Neuronal stem cell (in vitro differentiated cells): ENCODE data around the gene KCNJ11.

ENCODE experiments used
- DNase-seq: peaks from one replicate; pipeline ENCODE4 v3.0.0-alpha.2; 2013; ENCODE audit warnings: low spot score
- H2AFZ ChIP-seq: one replicate; pipeline ENCODE4 v1.6.1; 2013; ENCODE audit warnings: mild to moderate bottlenecking, low read length, inconsistent platforms
- H2AK5ac ChIP-seq: 2 replicates; pipeline ENCODE4 v1.6.1; 2013; ENCODE audit warnings: low read depth, mild to moderate bottlenecking, inconsistent platforms, low read length, moderate library complexity, mixed read lengths
- H2BK120ac ChIP-seq: 2 replicates; pipeline ENCODE4 v1.6.1; 2013; ENCODE audit warnings: low read depth, mild to moderate bottlenecking, inconsistent platforms, low read length, moderate library complexity, mixed read lengths
- H2BK12ac ChIP-seq: one replicate; pipeline ENCODE4 v1.6.1; 2013; ENCODE audit warnings: low read length, inconsistent platforms
- H2BK15ac ChIP-seq: 2 replicates; pipeline ENCODE4 v1.6.1; 2013; ENCODE audit warnings: mild to moderate bottlenecking, low read length, inconsistent platforms, mixed read lengths
- H2BK5ac ChIP-seq: one replicate; pipeline ENCODE4 v1.6.1; 2013; ENCODE audit warnings: inconsistent platforms, mild to moderate bottlenecking, low read length, moderate library complexity
- H3K14ac ChIP-seq: one replicate; pipeline ENCODE4 v1.6.1; 2013; ENCODE audit warnings: low read length, inconsistent platforms
- H3K18ac ChIP-seq: 2 replicates; pipeline ENCODE4 v1.6.1; 2013; ENCODE audit warnings: low read length, inconsistent platforms
- H3K23ac ChIP-seq: 2 replicates; pipeline ENCODE4 v1.6.1; 2013; ENCODE audit warnings: low read depth, mild to moderate bottlenecking, mixed read lengths, low read length, inconsistent platforms; ENCODE audit not compliant: poor library complexity
- H3K27ac ChIP-seq: replicated peaks from 3 replicates; pipeline ENCODE4 v1.5.1; 2013; ENCODE audit warnings: low read length, inconsistent platforms
- H3K27me3 ChIP-seq, 3 experiments: 2 replicates each; pipeline ENCODE4 v1.6.1; 2013; ENCODE audit warnings: low read length in 3 of 3, mild to moderate bottlenecking in 2 of 3, inconsistent platforms in 1 of 3, low read depth in 1 of 3, mixed read lengths in 1 of 3, moderate library complexity in 1 of 3; ENCODE audit not compliant: control insufficient read depth in 3 of 3, insufficient read depth in 3 of 3
- H3K36me3 ChIP-seq, 2 donors: replicated peaks in 1 of 2; 2 replicates each; pipeline ENCODE4 v1.6.1; 2013; ENCODE audit warnings: low read length in 2 of 2; ENCODE audit not compliant: control insufficient read depth in 2 of 2, insufficient read depth in 2 of 2
- H3K4ac ChIP-seq: 2 replicates; pipeline ENCODE4 v1.6.1; 2013; ENCODE audit warnings: inconsistent platforms, mild to moderate bottlenecking, low read length, moderate library complexity
- H3K4me1 ChIP-seq, 2 donors: 1 replicate in 1 of 2; 2 replicates in 1 of 2; pipeline ENCODE4 v1.6.1; 2013; ENCODE audit warnings: low read length in 2 of 2, low read depth in 1 of 2; ENCODE audit not compliant: control insufficient read depth in 2 of 2, insufficient read depth in 1 of 2
- H3K4me2 ChIP-seq: one replicate; pipeline ENCODE4 v1.6.1; 2013; ENCODE audit warnings: mild to moderate bottlenecking, low read length, inconsistent platforms; ENCODE audit not compliant: insufficient read depth, poor library complexity, severe bottlenecking
- H3K4me3 ChIP-seq, 2 donors: 2 replicates each; pipeline ENCODE4 v1.5.1; 2013; ENCODE audit warnings: low read length in 2 of 2, mild to moderate bottlenecking in 2 of 2, inconsistent platforms in 1 of 2, moderate library complexity in 1 of 2
- H3K79me1 ChIP-seq: one replicate; pipeline ENCODE4 v1.6.1; 2013; ENCODE audit warnings: low read depth, mild to moderate bottlenecking, inconsistent platforms, low read length, moderate library complexity
- H3K9ac ChIP-seq: one replicate; pipeline ENCODE4 v1.6.1; 2013; ENCODE audit warnings: mild to moderate bottlenecking, low read depth, low read length, inconsistent platforms; ENCODE audit not compliant: poor library complexity
- H3K9me3 ChIP-seq, 2 donors: replicated peaks in 1 of 2; 2 replicates each; pipeline versions ENCODE3 to v1.6.1; 2013; ENCODE audit warnings: low read length in 2 of 2, mild to moderate bottlenecking in 2 of 2, inconsistent platforms in 1 of 2, low read depth in 1 of 2, mixed read lengths in 1 of 2, moderate library complexity in 1 of 2; ENCODE audit not compliant: control insufficient read depth in 2 of 2, insufficient read depth in 1 of 2
- H4K8ac ChIP-seq: one replicate; pipeline ENCODE4 v1.6.1; 2013; ENCODE audit warnings: low read depth, mild to moderate bottlenecking, inconsistent platforms, low read length, moderate library complexity
- H4K91ac ChIP-seq: one replicate; pipeline ENCODE4 v1.6.1; 2013; ENCODE audit warnings: low read length, low read depth, mild to moderate bottlenecking, inconsistent platforms; ENCODE audit not compliant: poor library complexity
- WGBS, 2 donors: extraction: QIAGEN DNeasy Blood & Tissue Kit; methylation state at CpG; one replicate each; pipeline ENCODE4 v1.1.7; 2013; ENCODE audit warnings: missing lambda C conversion rate in 2 of 2, mixed read lengths in 1 of 2; ENCODE audit not compliant: insufficient read length in 2 of 2, insufficient replicate concordance in 1 of 2; ENCODE audit errors: extremely low coverage in 2 of 2; 5-methylcytosine and 5-hydroxymethylcytosine counted together

KCNJ11 gene

GRCh38 chr11:17410606-17411379, 22.3 kb upstream of the KCNJ11 start:
- Histone ChIP-seq H3K4ac (no peak overlapping the region), H3K4me3 (no peak overlapping the region), H3K9me3 (no peaks in the 10 kb centered on the region), H3K23ac (no peak overlapping the region), H3K18ac (peak overlapping the region; percentile 22), H2AFZ (no peak overlapping the region), H3K27me3 (peaks cover 0 to 7% (median 0%) of the 10 kb centered on the region in 3 experiments), H2BK12ac (peak overlapping the region; percentile 51), H4K8ac (no peak overlapping the region), H3K14ac (no peak overlapping the region), H2AK5ac (peak overlapping the region; percentile 7), H2BK5ac (no peak overlapping the region), H3K4me1 (peaks cover 3 to 13% of the 10 kb centered on the region in 2 donors), H3K79me1 (no peaks in the 10 kb centered on the region), H2BK15ac (no peak overlapping the region), H4K91ac (no peak overlapping the region), H3K36me3 (no peaks in the 10 kb centered on the region), H3K4me2 (no peak overlapping the region), H3K9ac (no peak overlapping the region), H2BK120ac (no peak overlapping the region), H3K27ac (no peak overlapping the region)
- no CpG with 5 or more reads among the region's 11 CpGs for WGBS, 2 donors
- no peak for DNase-seq

- peaks cover 3 to 12% of the 10 kb centered on the region in 2 donors for H3K4me1 ChIP-seq
- no peak overlapping the region for H3K9ac ChIP-seq
- no peak overlapping the region for H2BK120ac ChIP-seq
- DNase-seq = no peak
- no peaks in the 10 kb centered on the region for H3K36me3 ChIP-seq
- no CpG with 5 or more reads among the region's 7 CpGs for WGBS, 2 donors
- H4K8ac ChIP-seq = no peak overlapping the region
- H3K4me2 ChIP-seq = no peak overlapping the region
- peak overlapping the region; percentile 26 for H3K23ac ChIP-seq
- H2BK5ac ChIP-seq = no peak overlapping the region
- H3K4ac ChIP-seq = no peak overlapping the region
- H4K91ac ChIP-seq = no peak overlapping the region
- H3K9me3 ChIP-seq = no peaks in the 10 kb centered on the region
- no peak overlapping the region for H2BK15ac ChIP-seq
- peak overlapping the region; percentile 28 for H2AK5ac ChIP-seq
- peak overlapping the region; percentile 15 for H3K18ac ChIP-seq
- no peak overlapping the region for H2BK12ac ChIP-seq
- no peaks in the 10 kb centered on the region for H3K79me1 ChIP-seq
- peaks cover 0 to 11% (median 0%) of the 10 kb centered on the region in 3 experiments for H3K27me3 ChIP-seq
- H3K4me3 ChIP-seq = no peak overlapping the region
- no peak overlapping the region for H3K14ac ChIP-seq
- no peak overlapping the region for H2AFZ ChIP-seq
- H3K27ac ChIP-seq = no peak overlapping the region
Observed at GRCh38 chr11:17408641-17409040, 20.2 kb upstream of the KCNJ11 start.

GRCh38 chr11:17408026-17408425, 19.6 kb upstream of the KCNJ11 start:
- Histone ChIP-seq H2BK15ac (no peak overlapping the region), H2AFZ (no peak overlapping the region), H3K9me3 (no peaks in the 10 kb centered on the region), H3K23ac (no peak overlapping the region), H3K4ac (no peak overlapping the region), H3K27me3 (peaks cover 0 to 13% (median 0%) of the 10 kb centered on the region in 3 experiments), H2BK5ac (no peak overlapping the region), H2BK12ac (no peak overlapping the region), H3K18ac (no peak overlapping the region), H3K9ac (no peak overlapping the region), H4K91ac (no peak overlapping the region), H3K4me1 (peaks cover 3 to 7% of the 10 kb centered on the region in 2 donors), H3K36me3 (no peaks in the 10 kb centered on the region), H2AK5ac (peak overlapping the region; percentile 28), H4K8ac (no peak overlapping the region), H3K14ac (no peak overlapping the region), H3K79me1 (no peaks in the 10 kb centered on the region), H3K27ac (no peak overlapping the region), H3K4me3 (no peak overlapping the region), H3K4me2 (no peak overlapping the region), H2BK120ac (no peak overlapping the region)
- no CpG with 5 or more reads among the region's 2 CpGs for WGBS, 2 donors
- no peak for DNase-seq

GRCh38 chr11:17407575-17407974, 19.1 kb upstream of the KCNJ11 start:
- Histone ChIP-seq H3K14ac (no peak overlapping the region), H2BK15ac (no peak overlapping the region), H3K27ac (no peak overlapping the region), H2BK12ac (no peak overlapping the region), H3K4me1 (peaks cover 0 to 4% of the 10 kb centered on the region in 2 donors), H2AFZ (peak overlapping the region; percentile 37), H3K4ac (no peak overlapping the region), H3K9me3 (no peaks in the 10 kb centered on the region), H2BK5ac (no peak overlapping the region), H3K18ac (no peak overlapping the region), H3K4me3 (no peak overlapping the region), H4K91ac (no peak overlapping the region), H3K9ac (no peak overlapping the region), H3K4me2 (no peak overlapping the region), H3K36me3 (no peaks in the 10 kb centered on the region), H2AK5ac (no peak overlapping the region), H3K23ac (no peak overlapping the region), H3K79me1 (no peaks in the 10 kb centered on the region), H3K27me3 (peaks cover 0 to 14% (median 0%) of the 10 kb centered on the region in 3 experiments), H4K8ac (no peak overlapping the region), H2BK120ac (no peak overlapping the region)
- no CpG with 5 or more reads among the region's 2 CpGs for WGBS, 2 donors
- DNase-seq = no peak
